GM18499 (cell line): ENCODE measurements around the gene ASRGL1.

ENCODE experiments used
- ATAC-seq: cut with Tn5 transposase; IDR thresholded peaks from one replicate; pipeline ENCODE4 v1.9.1; 2021; ENCODE audit warnings: moderate number of reproducible peaks; ENCODE audit not compliant: insufficient read depth, unreplicated experiment

The ASRGL1 gene

GRCh38 chr11:62391642-62392425, 54.6 kb downstream of the ASRGL1 start:
- ATAC-seq: no peak

- no peak for ATAC-seq
Measured at GRCh38 chr11:62392506-62392905, 55.3 kb downstream of the ASRGL1 start.

GRCh38 chr11:62393061-62393611, 55.9 kb downstream of the ASRGL1 start:
- no peak for ATAC-seq

- no peak for ATAC-seq
Measured at GRCh38 chr11:62393735-62394134, 56.5 kb downstream of the ASRGL1 start.

- ATAC-seq: no peak
Measured at GRCh38 chr11:62394825-62395538, 57.7 kb downstream of the ASRGL1 start.

- no peak for ATAC-seq
Measured at GRCh38 chr11:62395885-62396551, 58.8 kb downstream of the ASRGL1 start.

GRCh38 chr11:62398011-62398994, 61.1 kb downstream of the ASRGL1 start:
- no peak for ATAC-seq

GRCh38 chr11:62399172-62399877, 62.1 kb downstream of the ASRGL1 start:
- no peak for ATAC-seq

GRCh38 chr11:62399878-62400266, 62.6 kb downstream of the ASRGL1 start:
- ATAC-seq: no peak

- no peak for ATAC-seq
Measured at GRCh38 chr11:62400281-62400680, 63.0 kb downstream of the ASRGL1 start.

- ATAC-seq: no peak
Measured at GRCh38 chr11:62400760-62401159, 63.5 kb downstream of the ASRGL1 start.

- ATAC-seq: no peak
Measured at GRCh38 chr11:62401356-62401755, 64.1 kb downstream of the ASRGL1 start.

- ATAC-seq: no peak
Measured at GRCh38 chr11:62401811-62402210, 64.6 kb downstream of the ASRGL1 start.

- no peak for ATAC-seq
Measured at GRCh38 chr11:62402226-62402959, 65.1 kb downstream of the ASRGL1 start.

GRCh38 chr11:62402960-62403730, 65.9 kb downstream of the ASRGL1 start:
- ATAC-seq: no peak

- ATAC-seq: no peak
Measured at GRCh38 chr11:62404435-62404834, 67.2 kb downstream of the ASRGL1 start.

GRCh38 chr11:62404901-62405300, 67.7 kb downstream of the ASRGL1 start:
- ATAC-seq: no peak

GRCh38 chr11:62406034-62406433, 68.8 kb downstream of the ASRGL1 start:
- ATAC-seq: no peak
